Measurements from ENCODE around the gene NUMB.

DNA sequence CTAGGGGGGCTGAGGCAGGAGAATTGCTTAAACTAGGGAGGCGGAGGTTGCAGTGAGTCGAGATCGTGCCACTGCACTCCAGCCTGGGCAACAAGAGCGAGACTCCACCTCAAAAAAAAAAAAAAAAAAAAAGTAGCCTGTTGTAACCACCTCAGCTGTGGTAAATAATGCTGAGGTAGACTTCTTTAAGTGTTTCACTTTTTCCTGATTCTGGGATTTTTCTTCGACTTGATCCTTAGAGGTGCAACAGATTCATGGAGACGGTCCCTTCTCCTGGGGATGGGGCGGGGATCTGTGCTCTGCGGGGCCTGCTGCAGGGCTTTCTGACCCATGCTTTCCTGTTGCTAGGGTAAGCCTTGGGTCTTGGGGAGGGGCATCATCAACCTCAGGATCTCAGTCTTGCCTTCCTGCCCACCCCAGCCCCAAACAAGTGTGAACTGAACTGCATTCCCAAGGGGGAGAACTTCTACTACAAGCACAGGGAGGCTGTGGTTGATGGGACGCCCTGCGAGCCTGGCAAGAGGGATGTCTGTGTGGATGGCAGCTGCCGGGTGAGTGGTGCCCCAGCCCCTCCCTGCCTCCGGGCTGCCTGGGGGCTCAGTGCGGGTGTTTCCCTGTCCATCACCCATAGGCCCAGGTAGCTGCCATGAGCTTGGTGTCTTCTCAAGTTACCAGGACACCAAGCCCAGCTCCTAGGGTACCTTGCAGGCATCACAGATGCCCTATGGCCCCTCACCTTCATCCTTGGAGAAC is 208.6 kb downstream of the NUMB start:
- TF ChIP-seq, protein P1, sequence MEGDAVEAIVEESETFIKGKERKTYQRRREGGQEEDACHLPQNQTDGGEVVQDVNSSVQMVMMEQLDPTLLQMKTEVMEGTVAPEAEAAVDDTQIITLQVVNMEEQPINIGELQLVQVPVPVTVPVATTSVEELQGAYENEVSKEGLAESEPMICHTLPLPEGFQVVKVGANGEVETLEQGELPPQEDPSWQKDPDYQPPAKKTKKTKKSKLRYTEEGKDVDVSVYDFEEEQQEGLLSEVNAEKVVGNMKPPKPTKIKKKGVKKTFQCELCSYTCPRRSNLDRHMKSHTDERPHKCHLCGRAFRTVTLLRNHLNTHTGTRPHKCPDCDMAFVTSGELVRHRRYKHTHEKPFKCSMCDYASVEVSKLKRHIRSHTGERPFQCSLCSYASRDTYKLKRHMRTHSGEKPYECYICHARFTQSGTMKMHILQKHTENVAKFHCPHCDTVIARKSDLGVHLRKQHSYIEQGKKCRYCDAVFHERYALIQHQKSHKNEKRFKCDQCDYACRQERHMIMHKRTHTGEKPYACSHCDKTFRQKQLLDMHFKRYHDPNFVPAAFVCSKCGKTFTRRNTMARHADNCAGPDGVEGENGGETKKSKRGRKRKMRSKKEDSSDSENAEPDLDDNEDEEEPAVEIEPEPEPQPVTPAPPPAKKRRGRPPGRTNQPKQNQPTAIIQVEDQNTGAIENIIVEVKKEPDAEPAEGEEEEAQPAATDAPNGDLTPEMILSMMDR (conservative IDR thresholded peaks at IDR 0.05; ENCODE audit: low read length): no peak
- no peak for TF ChIP-seq EZH2phosphoT487 (IDR thresholded peaks at IDR 0.05; ENCODE audit: borderline replicate concordance, low read depth, low read length)
